A204.1 (cell line): Measurements from ENCODE around the gene MSRB3.
"Not testable (repeated sequence)": the region's sequence is repeated elsewhere in the genome, so short reads cannot be mapped to it uniquely, and the experiment has no call there.

Source experiments
- FAIRE-seq: peaks from 2 replicates; lab custom pipeline; 2012; peaks lifted over from hg19 to GRCh38; lab: Jason Lieb, UNC

MSRB3 gene

GRCh38 chr12:65292241-65292640, 13.8 kb downstream of the MSRB3 start:
- no peak for FAIRE-seq

DNA sequence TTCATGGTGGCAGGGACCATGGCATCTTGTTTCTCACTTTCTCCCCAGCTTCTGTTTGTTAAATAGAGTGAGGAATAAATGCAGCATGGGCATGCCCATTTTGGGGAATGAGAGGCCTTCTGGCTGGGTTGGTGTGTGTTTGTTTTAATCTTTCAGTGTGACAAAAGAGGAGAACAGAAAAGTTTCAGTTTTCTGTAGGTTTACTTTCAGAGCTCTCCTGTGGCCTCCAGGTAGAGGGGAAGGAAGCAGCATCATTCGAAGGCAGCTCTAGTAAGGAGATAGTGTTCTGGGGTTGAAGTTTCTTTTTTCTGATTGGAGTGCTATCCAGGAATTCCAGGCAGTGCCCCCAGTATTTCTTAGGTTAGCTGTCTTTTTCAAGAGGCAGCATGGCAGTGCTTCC, 15.3 kb downstream of the MSRB3 start:
- no peak for FAIRE-seq

- FAIRE-seq: no peak
Observed at GRCh38 chr12:65294641-65295262, 16.3 kb downstream of the MSRB3 start.

DNA sequence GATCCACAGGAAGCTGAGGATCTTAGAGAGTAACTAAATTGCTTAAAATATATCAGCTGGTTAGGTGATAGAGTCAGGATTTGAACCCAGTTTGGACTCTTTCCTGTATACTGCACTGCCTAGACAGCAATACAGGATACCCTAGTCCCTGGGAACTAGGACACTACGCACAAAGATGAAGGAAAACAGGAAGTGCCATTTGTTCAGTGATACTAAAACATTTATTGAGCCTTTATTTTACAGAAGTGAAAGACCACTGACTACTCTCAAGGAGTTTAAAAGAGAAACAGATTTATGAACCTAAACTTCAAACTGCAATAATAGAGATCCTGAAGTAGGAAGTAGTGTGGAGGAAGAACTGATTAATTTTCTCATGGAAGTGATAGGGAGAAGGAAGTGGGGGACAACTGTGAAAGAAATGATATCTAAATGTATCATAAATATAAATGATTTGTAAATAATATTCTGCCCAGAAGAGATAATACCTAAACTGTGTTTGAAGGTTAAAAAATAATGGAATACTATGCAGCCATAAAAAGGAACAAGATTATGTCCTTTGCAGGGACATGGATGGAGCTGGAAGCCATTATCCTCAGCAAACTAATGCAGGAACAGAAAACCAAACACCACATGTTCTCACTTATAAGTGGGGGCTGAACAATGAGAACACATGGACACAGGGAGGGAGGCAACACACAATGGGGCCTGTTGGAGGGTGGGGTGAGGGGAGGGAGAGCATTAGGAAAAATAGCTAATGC, 18.2 kb downstream of the MSRB3 start:
- FAIRE-seq: no peak

- FAIRE-seq: no peak
Observed at GRCh38 chr12:65300097-65300496, 21.6 kb downstream of the MSRB3 start.

GRCh38 chr12:65300679-65301349, 22.3 kb downstream of the MSRB3 start:
- no peak for FAIRE-seq

- FAIRE-seq: no peak
Observed at GRCh38 chr12:65302891-65303290, 24.4 kb downstream of the MSRB3 start.

DNA sequence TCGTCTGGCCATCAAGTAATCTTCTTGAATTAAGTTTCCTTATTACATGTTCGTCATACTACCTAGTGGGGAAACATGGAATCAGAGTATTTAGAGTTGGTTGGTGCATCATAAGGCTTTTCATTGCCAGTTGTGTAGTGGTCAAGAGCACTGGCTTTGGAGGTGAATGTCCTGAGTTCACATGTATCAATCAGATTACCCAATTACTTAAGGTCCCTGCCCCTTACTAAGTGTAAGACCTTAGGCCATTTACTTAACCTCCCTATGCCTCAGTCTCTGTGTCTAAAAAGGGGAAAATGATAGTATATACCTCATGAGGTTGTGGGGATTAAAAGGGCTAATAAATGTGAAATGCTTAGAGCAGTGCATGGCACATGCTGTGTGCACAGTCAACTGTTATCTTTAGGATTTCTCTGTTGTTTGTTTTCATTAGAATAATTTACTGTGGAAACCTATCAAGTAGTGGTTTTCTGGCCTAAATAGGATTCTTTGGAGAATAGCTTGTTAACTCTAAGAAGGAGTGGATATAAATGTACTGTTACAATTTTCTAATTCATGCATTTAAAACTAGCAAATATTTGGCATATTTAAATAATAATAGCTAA, 27.0 kb downstream of the MSRB3 start:
- FAIRE-seq: peak; percentile 78

- peak; percentile 97 for FAIRE-seq
Observed at GRCh38 chr12:65306366-65307168, 28.1 kb downstream of the MSRB3 start.

- no peak for FAIRE-seq
Observed at GRCh38 chr12:65307169-65307501, 28.7 kb downstream of the MSRB3 start.

- FAIRE-seq: no peak
Observed at GRCh38 chr12:65308006-65308405, 29.5 kb downstream of the MSRB3 start.

- FAIRE-seq: peak; percentile 95
Observed at GRCh38 chr12:65308601-65309071, 30.2 kb downstream of the MSRB3 start.

GRCh38 chr12:65311260-65311659, 32.8 kb downstream of the MSRB3 start:
- peak; percentile 35 for FAIRE-seq

GRCh38 chr12:65313719-65314317, 35.3 kb downstream of the MSRB3 start:
- peak; percentile 99 for FAIRE-seq

DNA sequence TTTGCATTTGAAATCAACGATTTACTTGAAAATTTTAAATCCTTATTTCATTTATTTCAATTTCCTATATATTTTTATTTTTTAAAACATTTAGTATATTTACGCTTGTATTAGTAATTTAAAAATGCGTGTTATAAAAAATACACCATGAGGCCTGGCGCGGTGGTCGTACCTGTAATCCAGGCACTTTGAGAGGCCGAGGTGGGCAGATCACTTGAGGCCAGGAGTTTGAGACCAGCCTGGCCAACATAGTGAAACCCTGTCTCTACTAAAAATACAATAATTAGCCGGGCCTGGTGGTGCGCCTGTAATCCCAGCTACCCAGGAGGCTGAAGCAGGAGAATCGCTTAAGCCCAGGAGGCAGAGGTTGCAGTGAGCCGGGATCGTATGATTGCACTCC, 36.8 kb downstream of the MSRB3 start:
- FAIRE-seq: not testable (repeated sequence)

GRCh38 chr12:65318186-65318685, 39.8 kb downstream of the MSRB3 start:
- no peak for FAIRE-seq

- peak; percentile 88 for FAIRE-seq
Observed at GRCh38 chr12:65319688-65320200, 41.3 kb downstream of the MSRB3 start.

- no peak for FAIRE-seq
Observed at GRCh38 chr12:65323070-65323469, 44.6 kb downstream of the MSRB3 start.

- FAIRE-seq: no peak
Observed at GRCh38 chr12:65324056-65324455, 45.6 kb downstream of the MSRB3 start.

GRCh38 chr12:65324551-65324950, 46.1 kb downstream of the MSRB3 start:
- peak; percentile 99 for FAIRE-seq

GRCh38 chr12:65325183-65325582, 46.7 kb downstream of the MSRB3 start:
- no peak for FAIRE-seq
